ENCODE measurements around the gene USH2A. TPM values are rescaled to one million over a fixed set of nuclear protein-coding genes. Genes with fewer than 3 reads are reported as not detected.

The USH2A gene
- total RNA-seq, 2 experiments from 2014 or later: not detected

DNA sequence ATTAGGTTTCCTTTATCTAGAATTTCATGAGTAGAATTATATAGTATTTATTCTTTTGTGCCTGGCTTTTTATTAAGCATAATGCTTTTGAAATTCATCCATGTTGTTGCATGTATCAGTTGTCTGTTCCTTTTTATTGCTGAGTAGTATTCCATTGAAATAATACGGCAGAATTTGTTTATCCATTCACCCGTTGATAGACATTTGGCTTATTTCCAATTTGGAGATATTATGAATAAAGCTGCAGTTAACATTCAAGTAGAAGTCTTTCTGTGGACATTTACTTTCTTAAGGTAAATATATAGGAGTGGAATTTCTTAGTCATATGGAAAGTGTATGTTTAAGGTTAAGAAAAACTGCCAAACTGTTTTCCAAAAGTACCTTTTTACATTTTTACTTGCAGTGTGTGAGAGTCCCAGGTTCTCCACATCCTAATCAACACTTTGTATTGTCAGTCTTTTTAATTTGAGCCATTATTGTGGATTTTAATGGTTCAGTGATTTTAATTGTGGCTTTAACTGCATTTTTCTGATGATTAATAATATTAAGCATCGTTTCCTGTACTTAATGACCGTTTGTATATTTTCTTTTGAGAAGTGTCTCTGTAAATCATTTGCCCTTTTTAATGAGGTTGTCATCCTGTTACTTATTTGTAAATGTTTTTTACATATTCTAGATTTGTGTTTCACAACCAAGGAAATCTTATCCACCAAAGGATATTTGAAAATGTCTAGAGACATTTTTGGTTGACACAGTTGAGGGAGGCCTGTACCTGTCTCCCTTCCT lies 833.4 kb downstream of the USH2A start:
- no peaks in the 10 kb centered on the region for H3K27me3 Mint-ChIP-seq (ENCODE audit: low read depth)
- ChIA-PET CTCF (no interaction called here), POLR2A (no interaction called here)
- H3K36me3 Mint-ChIP-seq (ENCODE audit: low read depth): no peaks in the 10 kb centered on the region
- peaks cover 4% of the 10 kb centered on the region for H3K4me1 Mint-ChIP-seq (ENCODE audit: low read depth)
- DNase-seq: no peak
- no peak for ATAC-seq
- H3K27ac Mint-ChIP-seq: no peak overlapping the region
- no peaks in the 10 kb centered on the region for H3K9me3 Mint-ChIP-seq (ENCODE audit: insufficient read depth)
- no peak overlapping the region for H3K4me3 Mint-ChIP-seq

DNA sequence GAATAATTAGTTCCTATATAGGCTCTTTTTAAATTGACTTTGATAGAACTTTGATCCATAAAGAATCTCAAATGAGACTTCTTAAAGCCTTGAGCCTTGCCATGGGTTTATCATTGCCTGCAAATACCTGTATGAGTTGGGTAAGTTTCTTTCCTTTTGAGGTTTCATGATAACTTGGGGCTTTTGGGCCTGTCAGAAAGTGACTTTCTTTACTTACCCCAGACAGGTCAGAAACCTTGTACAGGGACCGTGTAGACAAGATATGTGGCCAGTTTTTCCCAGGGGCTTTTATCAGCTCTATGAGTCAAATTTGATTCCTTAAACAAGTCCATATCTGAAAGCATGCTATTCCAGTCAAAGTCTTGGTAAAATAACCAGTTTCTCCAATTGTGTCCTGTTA lies 838.9 kb downstream of the USH2A start:
- no peaks in the 10 kb centered on the region for H3K36me3 Mint-ChIP-seq (ENCODE audit: low read depth)
- H3K27me3 Mint-ChIP-seq (ENCODE audit: low read depth): no peaks in the 10 kb centered on the region
- CTCF ChIA-PET: no interaction called here
- DNase-seq (no peak), ATAC-seq (no peak)
- H3K27ac Mint-ChIP-seq: no peak overlapping the region
- no peaks in the 10 kb centered on the region for H3K9me3 Mint-ChIP-seq (ENCODE audit: insufficient read depth)
- POLR2A ChIA-PET: no interaction called here
- no peaks in the 10 kb centered on the region for H3K4me1 Mint-ChIP-seq (ENCODE audit: low read depth)
- no peak overlapping the region for H3K4me3 Mint-ChIP-seq

DNA sequence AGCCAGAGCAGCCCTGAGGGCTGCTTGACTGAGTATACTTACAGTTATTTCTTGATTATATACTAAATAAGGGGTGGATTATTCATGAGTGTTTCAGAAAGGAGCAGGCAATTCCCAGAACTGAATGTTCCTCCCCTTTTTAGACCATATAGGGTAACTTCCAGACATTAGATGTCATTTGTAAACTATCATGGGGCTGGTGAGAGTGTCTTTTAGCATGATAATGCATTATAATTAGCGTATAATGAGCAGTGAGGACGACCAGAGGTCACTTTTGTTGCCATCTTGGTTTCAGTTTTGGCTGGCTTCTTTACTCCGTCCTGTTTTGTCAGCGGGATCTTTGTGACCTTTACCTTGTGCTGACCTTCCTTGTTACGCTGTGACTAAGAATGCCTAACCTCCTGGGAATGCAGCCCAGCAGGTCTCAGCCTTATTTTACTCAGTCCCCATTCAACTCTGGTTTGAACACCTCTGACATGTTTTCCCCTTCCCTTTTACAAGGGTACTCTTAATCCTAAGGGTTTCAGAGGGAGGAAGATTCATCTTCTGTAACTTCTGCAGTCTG lies 840.0 kb downstream of the USH2A start:
- CTCF ChIA-PET: no interaction called here
- H3K4me3 Mint-ChIP-seq: no peak overlapping the region
- H3K9me3 Mint-ChIP-seq (ENCODE audit: insufficient read depth): no peaks in the 10 kb centered on the region
- no peaks in the 10 kb centered on the region for H3K27me3 Mint-ChIP-seq (ENCODE audit: low read depth)
- POLR2A ChIA-PET: no interaction called here
- no peaks in the 10 kb centered on the region for H3K4me1 Mint-ChIP-seq (ENCODE audit: low read depth)
- no peak for ATAC-seq
- no peak for DNase-seq
- H3K27ac Mint-ChIP-seq: no peak overlapping the region
- H3K36me3 Mint-ChIP-seq (ENCODE audit: low read depth): no peaks in the 10 kb centered on the region

DNA sequence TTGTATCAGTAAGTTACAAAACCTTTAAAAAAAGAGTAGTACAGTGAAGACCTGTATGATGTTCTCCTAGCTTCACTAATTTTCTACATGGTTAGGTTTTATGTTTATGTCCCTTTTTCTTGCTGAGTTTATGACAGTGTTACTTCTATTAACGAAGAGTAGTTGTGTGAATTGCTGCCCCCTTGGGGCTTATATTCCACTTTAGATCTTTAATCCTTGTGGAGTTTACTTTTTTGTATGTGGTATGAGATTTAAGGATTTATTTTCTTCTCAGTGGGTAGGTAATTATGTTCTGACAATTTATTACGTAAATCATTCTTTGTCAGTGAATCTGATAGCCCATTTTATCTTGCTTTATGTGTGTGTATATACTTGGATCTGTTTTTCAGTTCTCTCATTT lies 841.4 kb downstream of the USH2A start:
- POLR2A ChIA-PET: no interaction called here
- H3K9me3 Mint-ChIP-seq (ENCODE audit: insufficient read depth): no peaks in the 10 kb centered on the region
- no peaks in the 10 kb centered on the region for H3K4me1 Mint-ChIP-seq (ENCODE audit: low read depth)
- H3K36me3 Mint-ChIP-seq (ENCODE audit: low read depth): no peaks in the 10 kb centered on the region
- DNase-seq (no peak), ATAC-seq (no peak)
- H3K27ac Mint-ChIP-seq: no peak overlapping the region
- H3K27me3 Mint-ChIP-seq (ENCODE audit: low read depth): no peaks in the 10 kb centered on the region
- CTCF ChIA-PET: no interaction called here
- no peak overlapping the region for H3K4me3 Mint-ChIP-seq
